Keratinocyte (primary cell): ENCODE data around the gene GKN1. TPM values are rescaled to one million over a fixed set of nuclear protein-coding genes. Genes with fewer than 3 reads are reported as not detected.

Source experiments
- DNase-seq: peaks from one replicate; pipeline ENCODE4 v3.0.0-alpha.2; 2011; ENCODE audit warnings: low read depth, missing footprints, low spot score
- FAIRE-seq: peaks from 2 replicates; lab custom pipeline; 2011; peaks lifted over from hg19 to GRCh38; lab: Jason Lieb, UNC
- H2AFZ ChIP-seq: 2 replicates; pipeline ENCODE4 v1.6.0; 2012; ENCODE audit warnings: low read length, control low read depth, inconsistent platforms; ENCODE audit not compliant: control insufficient read depth
- H3K27ac ChIP-seq: 2 replicates; pipeline ENCODE4 v1.5.1; 2011; ENCODE audit warnings: low read length; ENCODE audit not compliant: control insufficient read depth, insufficient read depth
- H3K27me3 ChIP-seq: 3 replicates; pipeline ENCODE4 v1.6.0; 2011; ENCODE audit warnings: low read length; ENCODE audit not compliant: control insufficient read depth, insufficient read depth; ENCODE audit errors: extremely low read depth
- H3K36me3 ChIP-seq, 2 experiments: 2 replicates in 1 of 2; 3 replicates in 1 of 2; pipeline ENCODE4 v1.5.1; 2011; ENCODE audit warnings: low read length in 2 of 2, mild to moderate bottlenecking in 1 of 2; ENCODE audit not compliant: control insufficient read depth in 2 of 2, insufficient read depth in 2 of 2; ENCODE audit errors: extremely low read depth in 1 of 2
- H3K4me1 ChIP-seq: 3 replicates; pipeline ENCODE4 v1.5.1; 2011; ENCODE audit warnings: low read length; ENCODE audit not compliant: control insufficient read depth, insufficient read depth; ENCODE audit errors: extremely low read depth
- H3K4me2 ChIP-seq: 3 replicates; pipeline ENCODE4 v1.6.0; 2011; ENCODE audit warnings: low read depth, low read length; ENCODE audit not compliant: control insufficient read depth, insufficient read depth; ENCODE audit errors: extremely low read depth
- H3K4me3 ChIP-seq, 3 experiments: fragments of 200-600 bp in 1 of 3; sonication (generic) in 1 of 3; 2 replicates in 2 of 3; 3 replicates in 1 of 3; pipeline ENCODE4 v1.5.1; 2011 to 2016; ENCODE audit warnings: low read length in 3 of 3, mild to moderate bottlenecking in 3 of 3, control low read depth in 2 of 3, inconsistent platforms in 1 of 3, low read depth in 1 of 3, mixed read lengths in 1 of 3, mixed run types in 1 of 3, moderate library complexity in 1 of 3; ENCODE audit not compliant: control insufficient read depth in 2 of 3, insufficient read depth in 2 of 3; ENCODE audit errors: extremely low read depth in 1 of 3
- H3K79me2 ChIP-seq: 2 replicates; pipeline ENCODE4 v1.6.0; 2012; ENCODE audit warnings: low read length; ENCODE audit not compliant: control insufficient read depth, insufficient read depth
- H3K9ac ChIP-seq: 3 replicates; pipeline ENCODE4 v1.6.0; 2011; ENCODE audit warnings: low read length; ENCODE audit not compliant: control insufficient read depth, insufficient read depth; ENCODE audit errors: extremely low read depth
- H3K9me1 ChIP-seq: 3 replicates; pipeline ENCODE4 v1.6.0; 2011; ENCODE audit warnings: low read length; ENCODE audit not compliant: control insufficient read depth, insufficient read depth; ENCODE audit errors: extremely low read depth
- H3K9me3 ChIP-seq: 2 replicates; pipeline ENCODE4 v1.5.1; 2012; ENCODE audit warnings: low read depth, low read length; ENCODE audit not compliant: control insufficient read depth
- H4K20me1 ChIP-seq: 3 replicates; pipeline ENCODE4 v1.6.0; 2011; ENCODE audit warnings: low read length; ENCODE audit not compliant: control insufficient read depth, insufficient read depth; ENCODE audit errors: extremely low read depth
- EZH2 ChIP-seq: IDR thresholded peaks from one replicate; pipeline ENCODE4 v1.6.1; 2012; ENCODE audit warnings: inconsistent platforms, mild to moderate bottlenecking, low read length, moderate library complexity
- dilution Hi-C: fragments of 300-500 bp; cut with MboI; formaldehyde crosslinking; loops from one replicate; pipeline ENCODE4 v1.7.0; 2020; ENCODE audit warnings: low sequenced_read_pairs; ENCODE audit not compliant: extremely low pct_ligation_motif_present
- polyA plus RNA-seq, 5 experiments: library from polyadenylated mRNA; depleted of rRNA in 3 of 5; stranded (reverse) in 3 of 5; stranded (forward) in 1 of 5; unstranded in 1 of 5; fragments of >200 nt; gene quantifications; 1 replicate in 1 of 5; 2 replicates in 3 of 5; 3 replicates in 1 of 5; pipeline versions ENCODE4 v1.2.1 to v1.2.3, GENCODE V29; 2011 to 2012; ENCODE audit warnings: missing spikeins in 2 of 5, low read depth in 1 of 5, low replicate concordance in 1 of 5
- TF ChIP-seq, protein P1 (sequence below), 3 experiments: IDR thresholded peaks in 1 of 3; conservative IDR thresholded peaks in 1 of 3; optimal IDR thresholded peaks in 1 of 3; 2 replicates in 2 of 3; 3 replicates in 1 of 3; pipeline versions ENCODE3 to v1.5.1; 2011; ENCODE audit warnings: low read length in 3 of 3, mild to moderate bottlenecking in 3 of 3, moderate library complexity in 2 of 3, control low read depth in 1 of 3, inconsistent platforms in 1 of 3; ENCODE audit not compliant: insufficient read depth in 2 of 3; ENCODE audit errors: extremely low read depth in 1 of 3

GKN1 gene
- polyA plus RNA-seq, 1 donor (not counting 4 experiments of a cell fraction or from before 2014, with no cell fraction given), result 0.49 TPM

DNA sequence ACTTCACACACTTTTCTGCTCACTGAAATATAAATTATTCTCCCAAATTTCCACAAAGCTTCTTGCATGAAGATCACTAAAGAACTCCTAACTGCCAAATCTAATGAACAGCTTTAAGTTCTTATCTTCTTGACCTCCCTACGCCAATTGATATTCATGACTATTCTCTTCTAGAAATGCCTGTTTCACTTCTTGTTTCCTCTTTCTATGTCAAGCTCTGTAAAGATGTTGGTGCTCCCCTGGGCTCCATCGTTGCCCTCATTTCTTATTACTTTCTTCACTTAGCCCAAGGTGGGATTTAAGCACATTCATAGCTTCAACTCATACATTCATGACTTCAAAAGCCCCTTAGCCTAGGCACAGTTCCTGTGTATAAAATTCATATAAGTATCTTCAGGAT is 29.3 kb downstream of the GKN1 start:
- Histone ChIP-seq H3K9me1 (no peaks in the 10 kb centered on the region), H3K4me1 (no peaks in the 10 kb centered on the region), H2AFZ (no peak overlapping the region), H3K27me3 (no peaks in the 10 kb centered on the region), H3K27ac (no peak overlapping the region), H3K4me3 (no peak overlapping the region), H3K79me2 (no peaks in the 10 kb centered on the region), H3K9ac (no peak overlapping the region), H4K20me1 (no peaks in the 10 kb centered on the region), H3K4me2 (no peak overlapping the region), H3K36me3 (no peaks in the 10 kb centered on the region), H3K9me3 (no peaks in the 10 kb centered on the region)
- FAIRE-seq (no peak), DNase-seq (no peak)
- TF ChIP-seq, protein P1, sequence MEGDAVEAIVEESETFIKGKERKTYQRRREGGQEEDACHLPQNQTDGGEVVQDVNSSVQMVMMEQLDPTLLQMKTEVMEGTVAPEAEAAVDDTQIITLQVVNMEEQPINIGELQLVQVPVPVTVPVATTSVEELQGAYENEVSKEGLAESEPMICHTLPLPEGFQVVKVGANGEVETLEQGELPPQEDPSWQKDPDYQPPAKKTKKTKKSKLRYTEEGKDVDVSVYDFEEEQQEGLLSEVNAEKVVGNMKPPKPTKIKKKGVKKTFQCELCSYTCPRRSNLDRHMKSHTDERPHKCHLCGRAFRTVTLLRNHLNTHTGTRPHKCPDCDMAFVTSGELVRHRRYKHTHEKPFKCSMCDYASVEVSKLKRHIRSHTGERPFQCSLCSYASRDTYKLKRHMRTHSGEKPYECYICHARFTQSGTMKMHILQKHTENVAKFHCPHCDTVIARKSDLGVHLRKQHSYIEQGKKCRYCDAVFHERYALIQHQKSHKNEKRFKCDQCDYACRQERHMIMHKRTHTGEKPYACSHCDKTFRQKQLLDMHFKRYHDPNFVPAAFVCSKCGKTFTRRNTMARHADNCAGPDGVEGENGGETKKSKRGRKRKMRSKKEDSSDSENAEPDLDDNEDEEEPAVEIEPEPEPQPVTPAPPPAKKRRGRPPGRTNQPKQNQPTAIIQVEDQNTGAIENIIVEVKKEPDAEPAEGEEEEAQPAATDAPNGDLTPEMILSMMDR (optimal IDR thresholded peaks at IDR 0.05 in 1 of 3, IDR thresholded peaks at IDR 0.05 in 1 of 3, conservative IDR thresholded peaks at IDR 0.05 in 1 of 3; ENCODE audit: extremely low read depth in 1 of 3, insufficient read depth in 2 of 3, low read length in 3 of 3), result no peak
- no peak for TF ChIP-seq EZH2
- dilution Hi-C loops, result no loop called here

DNA sequence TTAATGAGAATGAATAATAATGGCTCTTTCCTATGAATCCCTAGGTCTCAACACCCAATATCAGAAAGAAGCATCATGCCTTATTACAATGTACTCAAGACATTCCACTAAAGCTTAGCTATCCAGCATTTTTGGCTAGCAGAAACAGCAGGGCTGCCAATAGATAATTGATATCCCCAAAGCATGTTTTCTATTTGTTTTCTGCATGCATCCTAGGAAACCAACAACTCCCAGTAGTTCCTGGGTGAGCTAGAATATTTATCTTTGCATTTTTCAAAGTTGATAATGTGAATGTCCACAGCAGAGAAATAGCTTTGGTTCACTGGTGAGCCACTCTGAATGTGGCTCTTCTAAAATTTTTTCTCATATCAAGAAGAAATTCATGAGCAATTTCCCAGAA is 32.7 kb downstream of the GKN1 start:
- H3K4me2 ChIP-seq, result no peak overlapping the region
- no peak overlapping the region for H3K27ac ChIP-seq
- H3K36me3 ChIP-seq, result no peaks in the 10 kb centered on the region
- no peaks in the 10 kb centered on the region for H3K9me3 ChIP-seq
- H3K9ac ChIP-seq, result no peak overlapping the region
- H3K27me3 ChIP-seq, result no peaks in the 10 kb centered on the region
- TF ChIP-seq, protein P1 (optimal IDR thresholded peaks at IDR 0.05 in 1 of 3, IDR thresholded peaks at IDR 0.05 in 1 of 3, conservative IDR thresholded peaks at IDR 0.05 in 1 of 3; ENCODE audit: extremely low read depth in 1 of 3, insufficient read depth in 2 of 3, low read length in 3 of 3), result no peak
- H2AFZ ChIP-seq, result no peak overlapping the region
- FAIRE-seq (no peak), DNase-seq (no peak)
- no peak overlapping the region for H3K4me3 ChIP-seq
- dilution Hi-C loops, result no loop called here
- peaks cover 10% of the 10 kb centered on the region for H3K4me1 ChIP-seq
- no peaks in the 10 kb centered on the region for H3K9me1 ChIP-seq
- no peaks in the 10 kb centered on the region for H4K20me1 ChIP-seq
- no peaks in the 10 kb centered on the region for H3K79me2 ChIP-seq
